HepG2 (cell line): ENCODE data around the gene QKI. TPM values are rescaled to one million over a fixed set of nuclear protein-coding genes. Genes with fewer than 3 reads are reported as not detected.

Experiments used
- AKAP8 ChIP-seq: sonication (generic); formaldehyde crosslinking; IDR thresholded peaks from 2 replicates; pipeline ENCODE4 v1.5.1; 2020; ENCODE audit warnings: mild to moderate bottlenecking, missing genetic modification reagents
- ETV6 ChIP-seq: sonication (generic); formaldehyde crosslinking; conservative IDR thresholded peaks from 2 replicates; pipeline ENCODE4 v1.4.0; 2020; ENCODE audit warnings: missing genetic modification reagents
- FOSL1 ChIP-seq: sonication (generic); formaldehyde crosslinking; IDR thresholded peaks from 2 replicates; pipeline ENCODE4 v1.9.0; 2021; ENCODE audit warnings: missing genetic modification reagents, borderline replicate concordance
- KLF11 ChIP-seq: IDR thresholded peaks from 2 replicates; pipeline ENCODE4 v1.6.1; 2016; ENCODE audit warnings: missing compliant biosample characterization
- MTA1 ChIP-seq: sonication (generic); formaldehyde crosslinking; IDR thresholded peaks from 2 replicates; pipeline ENCODE4 v1.4.0; 2020; ENCODE audit warnings: missing genetic modification reagents, mild to moderate bottlenecking, borderline replicate concordance
- NAIF1 ChIP-seq: sonication (generic); formaldehyde crosslinking; IDR thresholded peaks from 2 replicates; pipeline ENCODE4 v1.5.0; 2020; ENCODE audit warnings: mild to moderate bottlenecking, missing genetic modification reagents, borderline replicate concordance
- PCBP1 ChIP-seq: fragments of 200-400 bp; formaldehyde crosslinking; IDR thresholded peaks from 2 replicates; pipeline ENCODE4 v1.6.1; 2017; ENCODE audit warnings: mild to moderate bottlenecking, low read depth, low read length, borderline replicate concordance
- PHF5A ChIP-seq: IDR thresholded peaks from one replicate; pipeline ENCODE4 v1.6.1; 2018; ENCODE audit warnings: low read depth, missing genetic modification reagents; ENCODE audit not compliant: unreplicated experiment
- SOX13 ChIP-seq, 3 experiments: fragments of 450-650 bp in 1 of 3; sonication (generic) in 1 of 3; formaldehyde crosslinking in 1 of 3; IDR thresholded peaks in 2 of 3; conservative IDR thresholded peaks in 1 of 3; 2 replicates each; pipeline versions ENCODE4 v1.5.0 to v1.6.1; 2016 to 2020; ENCODE audit warnings: antibody characterized with exemption in 1 of 3, mild to moderate bottlenecking in 1 of 3, missing compliant biosample characterization in 1 of 3, missing genetic modification reagents in 1 of 3, moderate library complexity in 1 of 3
- SUZ12 ChIP-seq: fragments of 150-350 bp; IDR thresholded peaks from 2 replicates; pipeline ENCODE4 v1.6.1; 2014; ENCODE audit warnings: low read depth, low read length
- XBP1 ChIP-seq: sonication (generic); formaldehyde crosslinking; IDR thresholded peaks from 2 replicates; pipeline ENCODE4 v1.5.0; 2020; ENCODE audit warnings: missing genetic modification reagents
- ZBTB21 ChIP-seq: sonication (generic); formaldehyde crosslinking; IDR thresholded peaks from 2 replicates; pipeline ENCODE4 v1.4.0; 2020; ENCODE audit warnings: missing genetic modification reagents
- ZBTB8A ChIP-seq: sonication (generic); formaldehyde crosslinking; IDR thresholded peaks from 2 replicates; pipeline ENCODE4 v1.4.0; 2020; ENCODE audit warnings: mild to moderate bottlenecking, low read depth, missing genetic modification reagents, borderline replicate concordance
- ZNF598 ChIP-seq: sonication (generic); formaldehyde crosslinking; IDR thresholded peaks from 2 replicates; pipeline ENCODE4 v1.5.1; 2020; ENCODE audit warnings: mild to moderate bottlenecking, missing genetic modification reagents, borderline replicate concordance
- polyA plus RNA-seq, 8 experiments: library from polyadenylated mRNA; depleted of rRNA in 3 of 8; stranded (reverse) in 7 of 8; unstranded in 1 of 8; fragments of >200 nt; fragmentation: Illumina TruSeq in 4 of 8; extraction: Trizol in 4 of 8; gene quantifications; 2 replicates each; pipeline versions ENCODE4 v1.2.1 to v1.2.3, GENCODE V29; 2011 to 2016; ENCODE audit warnings: low read depth in 4 of 8, missing spikeins in 1 of 8, mixed read lengths in 1 of 8; ENCODE audit not compliant: insufficient read depth in 1 of 8
- total RNA-seq, 5 experiments: library from RNA; depleted of rRNA; stranded (reverse); fragments of >200 nt; fragmentation: Illumina TruSeq; extraction: Trizol; gene quantifications; 2 replicates each; pipeline ENCODE4 v1.2.3, GENCODE V29; 2016; ENCODE audit warnings: low read depth in 1 of 5
- TF ChIP-seq, protein P1 (sequence below): sonication (generic); formaldehyde crosslinking; IDR thresholded peaks from 2 replicates; pipeline ENCODE4 v1.8.1; 2022; ENCODE audit warnings: low read depth, mild to moderate bottlenecking, missing genetic modification reagents
- TF ChIP-seq, protein P2 (sequence below): sonication (generic); formaldehyde crosslinking; IDR thresholded peaks from 2 replicates; pipeline ENCODE4 v1.4.0; 2020; ENCODE audit warnings: mild to moderate bottlenecking, missing genetic modification reagents
- TF ChIP-seq, protein P3 (sequence below): sonication (generic); formaldehyde crosslinking; conservative IDR thresholded peaks from 2 replicates; pipeline ENCODE4 v1.8.1; 2023; ENCODE audit warnings: missing genetic modification reagents
- TF ChIP-seq, protein P4 (sequence below): sonication (generic); formaldehyde crosslinking; IDR thresholded peaks from 2 replicates; pipeline ENCODE4 v1.5.0; 2020; ENCODE audit warnings: missing genetic modification reagents

The QKI gene
- total and polyA plus RNA-seq, 2 of the 13 experiments (the other 11 are each of a cell fraction or from before 2014, with no cell fraction given), result 136 to 137 TPM

DNA sequence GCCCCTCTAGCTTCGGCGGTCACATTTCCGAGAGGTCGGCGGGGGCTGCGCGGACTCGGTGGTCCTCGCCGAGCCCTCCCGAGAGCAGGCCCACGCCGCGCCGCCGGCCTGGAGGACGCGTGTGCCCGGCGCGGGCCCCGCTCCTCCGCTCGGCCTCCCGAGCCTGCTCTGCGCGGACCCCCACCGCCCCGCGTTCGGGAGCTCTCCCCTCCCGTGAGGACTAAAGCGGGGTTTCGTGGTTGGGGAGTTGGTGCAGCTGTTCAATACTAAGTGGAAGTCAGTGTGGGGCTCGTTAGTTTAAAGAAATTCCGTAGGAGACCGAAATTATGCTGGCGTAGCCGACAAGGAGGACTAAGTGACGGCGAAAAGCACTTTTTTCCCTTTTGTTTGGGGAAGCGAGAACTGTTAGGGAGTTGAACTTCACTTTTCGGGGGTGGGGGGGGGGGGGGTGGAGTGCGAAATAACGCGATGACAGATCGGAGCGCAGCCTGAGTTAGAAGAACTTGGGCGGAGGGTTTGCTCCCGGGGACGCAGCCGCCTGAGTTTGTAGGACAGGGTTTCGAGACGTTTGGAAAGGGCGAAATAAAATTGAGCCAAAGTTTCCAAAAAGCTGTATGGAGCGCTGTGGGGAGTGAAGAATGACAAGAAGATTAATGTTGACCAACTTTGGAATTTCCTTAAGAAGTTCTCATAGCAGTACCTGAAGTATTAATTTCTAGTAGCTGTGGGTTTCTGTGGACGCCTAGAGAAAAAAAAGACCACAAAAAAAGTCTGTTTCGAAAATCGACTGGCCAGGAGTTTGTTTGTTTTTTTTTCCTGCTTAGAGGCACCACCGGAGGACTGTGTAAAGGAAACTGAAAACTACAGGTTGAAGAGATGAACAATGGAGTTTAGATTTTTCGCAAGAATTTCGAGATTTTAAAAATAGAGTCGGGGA is 1.4 kb downstream of the QKI start (continued):
- TF ChIP-seq XBP1 (CRISPR knock-in tag) (no peak), PCBP1 (no peak), ETV6 (no peak), SOX13 (IDR thresholded peaks at IDR 0.05) (no peak), SOX13 (CRISPR knock-in tag; conservative IDR thresholded peaks at IDR 0.05 in 1 of 2, IDR thresholded peaks at IDR 0.05 in 1 of 2) (no peak), AKAP8 (CRISPR knock-in tag) (no peak), ZBTB8A (CRISPR knock-in tag) (no peak), MTA1 (CRISPR knock-in tag) (no peak), KLF11 (no peak), ZNF598 (CRISPR knock-in tag) (no peak), NAIF1 (CRISPR knock-in tag) (no peak), ZBTB21 (CRISPR knock-in tag) (no peak), PHF5A (CRISPR knock-in tag) (no peak), FOSL1 (no peak), SUZ12 (no peak)
- TF ChIP-seq, protein P1, sequence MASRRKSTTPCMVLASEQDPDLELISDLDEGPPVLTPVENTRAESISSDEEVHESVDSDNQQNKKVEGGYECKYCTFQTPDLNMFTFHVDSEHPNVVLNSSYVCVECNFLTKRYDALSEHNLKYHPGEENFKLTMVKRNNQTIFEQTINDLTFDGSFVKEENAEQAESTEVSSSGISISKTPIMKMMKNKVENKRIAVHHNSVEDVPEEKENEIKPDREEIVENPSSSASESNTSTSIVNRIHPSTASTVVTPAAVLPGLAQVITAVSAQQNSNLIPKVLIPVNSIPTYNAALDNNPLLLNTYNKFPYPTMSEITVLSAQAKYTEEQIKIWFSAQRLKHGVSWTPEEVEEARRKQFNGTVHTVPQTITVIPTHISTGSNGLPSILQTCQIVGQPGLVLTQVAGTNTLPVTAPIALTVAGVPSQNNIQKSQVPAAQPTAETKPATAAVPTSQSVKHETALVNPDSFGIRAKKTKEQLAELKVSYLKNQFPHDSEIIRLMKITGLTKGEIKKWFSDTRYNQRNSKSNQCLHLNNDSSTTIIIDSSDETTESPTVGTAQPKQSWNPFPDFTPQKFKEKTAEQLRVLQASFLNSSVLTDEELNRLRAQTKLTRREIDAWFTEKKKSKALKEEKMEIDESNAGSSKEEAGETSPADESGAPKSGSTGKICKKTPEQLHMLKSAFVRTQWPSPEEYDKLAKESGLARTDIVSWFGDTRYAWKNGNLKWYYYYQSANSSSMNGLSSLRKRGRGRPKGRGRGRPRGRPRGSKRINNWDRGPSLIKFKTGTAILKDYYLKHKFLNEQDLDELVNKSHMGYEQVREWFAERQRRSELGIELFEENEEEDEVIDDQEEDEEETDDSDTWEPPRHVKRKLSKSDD (CRISPR knock-in tag), result no peak
- TF ChIP-seq, protein P2, sequence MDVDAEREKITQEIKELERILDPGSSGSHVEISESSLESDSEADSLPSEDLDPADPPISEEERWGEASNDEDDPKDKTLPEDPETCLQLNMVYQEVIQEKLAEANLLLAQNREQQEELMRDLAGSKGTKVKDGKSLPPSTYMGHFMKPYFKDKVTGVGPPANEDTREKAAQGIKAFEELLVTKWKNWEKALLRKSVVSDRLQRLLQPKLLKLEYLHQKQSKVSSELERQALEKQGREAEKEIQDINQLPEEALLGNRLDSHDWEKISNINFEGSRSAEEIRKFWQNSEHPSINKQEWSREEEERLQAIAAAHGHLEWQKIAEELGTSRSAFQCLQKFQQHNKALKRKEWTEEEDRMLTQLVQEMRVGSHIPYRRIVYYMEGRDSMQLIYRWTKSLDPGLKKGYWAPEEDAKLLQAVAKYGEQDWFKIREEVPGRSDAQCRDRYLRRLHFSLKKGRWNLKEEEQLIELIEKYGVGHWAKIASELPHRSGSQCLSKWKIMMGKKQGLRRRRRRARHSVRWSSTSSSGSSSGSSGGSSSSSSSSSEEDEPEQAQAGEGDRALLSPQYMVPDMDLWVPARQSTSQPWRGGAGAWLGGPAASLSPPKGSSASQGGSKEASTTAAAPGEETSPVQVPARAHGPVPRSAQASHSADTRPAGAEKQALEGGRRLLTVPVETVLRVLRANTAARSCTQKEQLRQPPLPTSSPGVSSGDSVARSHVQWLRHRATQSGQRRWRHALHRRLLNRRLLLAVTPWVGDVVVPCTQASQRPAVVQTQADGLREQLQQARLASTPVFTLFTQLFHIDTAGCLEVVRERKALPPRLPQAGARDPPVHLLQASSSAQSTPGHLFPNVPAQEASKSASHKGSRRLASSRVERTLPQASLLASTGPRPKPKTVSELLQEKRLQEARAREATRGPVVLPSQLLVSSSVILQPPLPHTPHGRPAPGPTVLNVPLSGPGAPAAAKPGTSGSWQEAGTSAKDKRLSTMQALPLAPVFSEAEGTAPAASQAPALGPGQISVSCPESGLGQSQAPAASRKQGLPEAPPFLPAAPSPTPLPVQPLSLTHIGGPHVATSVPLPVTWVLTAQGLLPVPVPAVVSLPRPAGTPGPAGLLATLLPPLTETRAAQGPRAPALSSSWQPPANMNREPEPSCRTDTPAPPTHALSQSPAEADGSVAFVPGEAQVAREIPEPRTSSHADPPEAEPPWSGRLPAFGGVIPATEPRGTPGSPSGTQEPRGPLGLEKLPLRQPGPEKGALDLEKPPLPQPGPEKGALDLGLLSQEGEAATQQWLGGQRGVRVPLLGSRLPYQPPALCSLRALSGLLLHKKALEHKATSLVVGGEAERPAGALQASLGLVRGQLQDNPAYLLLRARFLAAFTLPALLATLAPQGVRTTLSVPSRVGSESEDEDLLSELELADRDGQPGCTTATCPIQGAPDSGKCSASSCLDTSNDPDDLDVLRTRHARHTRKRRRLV (CRISPR knock-in tag), result no peak; the same call in 1 of the 2 replicates
- TF ChIP-seq, protein P3, sequence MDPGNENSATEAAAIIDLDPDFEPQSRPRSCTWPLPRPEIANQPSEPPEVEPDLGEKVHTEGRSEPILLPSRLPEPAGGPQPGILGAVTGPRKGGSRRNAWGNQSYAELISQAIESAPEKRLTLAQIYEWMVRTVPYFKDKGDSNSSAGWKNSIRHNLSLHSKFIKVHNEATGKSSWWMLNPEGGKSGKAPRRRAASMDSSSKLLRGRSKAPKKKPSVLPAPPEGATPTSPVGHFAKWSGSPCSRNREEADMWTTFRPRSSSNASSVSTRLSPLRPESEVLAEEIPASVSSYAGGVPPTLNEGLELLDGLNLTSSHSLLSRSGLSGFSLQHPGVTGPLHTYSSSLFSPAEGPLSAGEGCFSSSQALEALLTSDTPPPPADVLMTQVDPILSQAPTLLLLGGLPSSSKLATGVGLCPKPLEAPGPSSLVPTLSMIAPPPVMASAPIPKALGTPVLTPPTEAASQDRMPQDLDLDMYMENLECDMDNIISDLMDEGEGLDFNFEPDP (CRISPR knock-in tag), result no peak
- TF ChIP-seq, protein P4, sequence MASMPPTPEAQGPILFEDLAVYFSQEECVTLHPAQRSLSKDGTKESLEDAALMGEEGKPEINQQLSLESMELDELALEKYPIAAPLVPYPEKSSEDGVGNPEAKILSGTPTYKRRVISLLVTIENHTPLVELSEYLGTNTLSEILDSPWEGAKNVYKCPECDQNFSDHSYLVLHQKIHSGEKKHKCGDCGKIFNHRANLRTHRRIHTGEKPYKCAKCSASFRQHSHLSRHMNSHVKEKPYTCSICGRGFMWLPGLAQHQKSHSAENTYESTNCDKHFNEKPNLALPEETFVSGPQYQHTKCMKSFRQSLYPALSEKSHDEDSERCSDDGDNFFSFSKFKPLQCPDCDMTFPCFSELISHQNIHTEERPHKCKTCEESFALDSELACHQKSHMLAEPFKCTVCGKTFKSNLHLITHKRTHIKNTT (CRISPR knock-in tag), result no peak
